MCF 10A (cell line): ENCODE data around the gene ZNF467. TPM values are rescaled to one million over a fixed set of nuclear protein-coding genes. Genes with fewer than 3 reads are reported as not detected.

Experiments
- BruUV-seq: library from RNA; stranded (reverse); fragments of 400-500 nt; replicated peaks from 2 replicates; lab custom pipeline; 2021; lab: Mats Ljungman, UMichigan
- CTCF ChIA-PET: fragments of 300-600 bp; sonication (Branson Sonifier 250); formaldehyde crosslinking; extraction: SDS; loops from one replicate; lab custom pipeline; 2021; ENCODE audit warnings: antibody characterized with exemption, inconsistent platforms; lab: Yijun Ruan, JAX
- POLR2A ChIA-PET: fragments of 300-600, 350-650 bp; sonication (Branson Sonifier 250); formaldehyde crosslinking; extraction: SDS; loops from one replicate; lab custom pipeline; 2020; ENCODE audit warnings: antibody characterized with exemption, inconsistent platforms; lab: Yijun Ruan, JAX
- DNase-seq: peaks from one replicate; pipeline ENCODE4 v3.0.0-alpha.2; 2018; ENCODE audit not compliant: unreplicated experiment
- H3K27ac Mint-ChIP-seq: one replicate; pipeline ENCODE4 v1.8.0; 2022; ENCODE audit warnings: mild to moderate bottlenecking, low read depth, mixed read lengths; ENCODE audit not compliant: unreplicated experiment
- H3K27me3 Mint-ChIP-seq: one replicate; pipeline ENCODE4 v1.8.0; 2022; ENCODE audit warnings: mixed read lengths; ENCODE audit not compliant: insufficient read depth, unreplicated experiment
- H3K36me3 Mint-ChIP-seq: one replicate; pipeline ENCODE4 v1.8.0; 2022; ENCODE audit warnings: mild to moderate bottlenecking, moderate library complexity, mixed read lengths; ENCODE audit not compliant: insufficient read depth, unreplicated experiment
- H3K4me1 Mint-ChIP-seq: one replicate; pipeline ENCODE4 v1.8.0; 2022; ENCODE audit warnings: mixed read lengths; ENCODE audit not compliant: insufficient read depth, unreplicated experiment
- H3K4me3 Mint-ChIP-seq: one replicate; pipeline ENCODE4 v1.8.0; 2022; ENCODE audit warnings: mild to moderate bottlenecking, moderate library complexity, mixed read lengths; ENCODE audit not compliant: unreplicated experiment
- H3K9me3 Mint-ChIP-seq: one replicate; pipeline ENCODE4 v1.8.0; 2022; ENCODE audit warnings: mixed read lengths; ENCODE audit not compliant: unreplicated experiment
- CTCF ChIP-seq: fragments of 200-600 bp; IDR thresholded peaks from one replicate; pipeline ENCODE4 v1.8.0; 2022; ENCODE audit warnings: antibody characterized with exemption, mild to moderate bottlenecking; ENCODE audit not compliant: unreplicated experiment
- intact Hi-C: fragments of 100-400 bp; cut with micrococcal nuclease; formaldehyde crosslinking; loops from 2 replicates; pipeline ENCODE4 v1.14.1; 2022
- total RNA-seq: library from RNA; stranded (reverse); gene quantifications from 2 replicates; pipeline ENCODE4 v1.2.3, GENCODE V29; 2022

Gene ZNF467
- total RNA-seq, 1 experiment from 2014 or later = 3.7 TPM

GRCh38 chr7:149724661-149725425, 48.5 kb downstream of the ZNF467 start:
- CTCF ChIA-PET = no interaction called here

GRCh38 chr7:149723795-149724495, 49.4 kb downstream of the ZNF467 start:
- BruUV-seq = no TSS peak
- ChIA-PET CTCF (interaction anchor here (0.6 to 0.7 kb wide), 4 partner anchors 20 to 114 kb away, joined by 3 to 4 read pairs (median 3); partner anchors contain the start of gene ZNF862), POLR2A (interaction anchor here (1.0 kb wide), 1 partner anchor 8 kb away, joined by 4 read pairs; no protein-coding TSS in a partner anchor)
- Mint-ChIP-seq H3K36me3 (peaks cover 28% of the 10 kb centered on the region), H3K27ac (no peak overlapping the region), H3K4me3 (no peak overlapping the region), H3K27me3 (no peaks in the 10 kb centered on the region), H3K9me3 (no peaks in the 10 kb centered on the region), H3K4me1 (no peaks in the 10 kb centered on the region)
- intact Hi-C loops = no loop called here
- TF ChIP-seq CTCF = no peak
- no peak for DNase-seq

More at GRCh38 chr7:149724661-149725425, 48.5 kb downstream of the ZNF467 start:
- Mint-ChIP-seq H3K36me3 (peaks cover 28% of the 10 kb centered on the region), H3K27me3 (no peaks in the 10 kb centered on the region), H3K4me3 (no peak overlapping the region), H3K27ac (no peak overlapping the region), H3K9me3 (no peaks in the 10 kb centered on the region), H3K4me1 (no peaks in the 10 kb centered on the region)
- BruUV-seq = no TSS peak
- no peak for TF ChIP-seq CTCF
- intact Hi-C loops = no loop called here
- POLR2A ChIA-PET = interaction anchor here (1.0 kb wide), 1 partner anchor 9 kb away, joined by 4 read pairs; no protein-coding TSS in a partner anchor
- no peak for DNase-seq

GRCh38 chr7:149723082-149723767, 50.2 kb downstream of the ZNF467 start:
- CTCF ChIA-PET = interaction anchor here (0.7 to 2.0 kb wide), 4 partner anchors 19 to 115 kb away, joined by 3 to 8 read pairs (median 4); partner anchors contain the start of gene ZNF862
- H3K4me3 Mint-ChIP-seq = no peak overlapping the region

More at GRCh38 chr7:149723082-149723767, 50.2 kb downstream of the ZNF467 start:
- TF ChIP-seq CTCF = no peak
- BruUV-seq = no TSS peak
- intact Hi-C loops = no loop called here
- Mint-ChIP-seq H3K36me3 (peaks cover 28% of the 10 kb centered on the region), H3K9me3 (no peaks in the 10 kb centered on the region), H3K27ac (no peak overlapping the region), H3K4me1 (no peaks in the 10 kb centered on the region), H3K27me3 (no peaks in the 10 kb centered on the region)
- POLR2A ChIA-PET = no interaction called here
- DNase-seq = no peak
